GM23338 (cell line): ENCODE data around the gene CNOT8. TPM values are rescaled to one million over a fixed set of nuclear protein-coding genes. Genes with fewer than 3 reads are reported as not detected.

Source experiments
- ATAC-seq: fragments of 200-7000 bp; cut with Tn5 transposase; 3 replicates; pipeline ENCODE4 v1.9.1; 2020
- DNase-seq: peaks from one replicate; pipeline ENCODE4 v3.0.0-alpha.2; 2015; ENCODE audit warnings: low spot score
- H2AFZ ChIP-seq: fragments of 200-600 bp; sonication (generic); 2 replicates; pipeline ENCODE4 v1.8.0; 2016; ENCODE audit warnings: antibody characterized with exemption, mild to moderate bottlenecking, moderate library complexity
- H3F3A ChIP-seq: fragments of 200-600 bp; sonication (generic); replicated peaks from 2 replicates; pipeline ENCODE4 v1.8.0; 2017; ENCODE audit warnings: antibody characterized with exemption, mixed run types, low read depth
- H3K27ac ChIP-seq: fragments of 200-600 bp; sonication (generic); 2 replicates; pipeline ENCODE4 v1.6.1; 2016; ENCODE audit warnings: low read depth
- H3K27me3 ChIP-seq: fragments of 200-600 bp; sonication (generic); 2 replicates; pipeline ENCODE4 v1.8.0; 2016; ENCODE audit warnings: mild to moderate bottlenecking, mixed run types, moderate library complexity; ENCODE audit not compliant: insufficient read depth
- H3K36me3 ChIP-seq: fragments of 200-600 bp; sonication (generic); 2 replicates; pipeline ENCODE4 v1.8.0; 2016; ENCODE audit warnings: mild to moderate bottlenecking; ENCODE audit not compliant: insufficient read depth
- H3K4me1 ChIP-seq: fragments of 200-600 bp; sonication (generic); 2 replicates; pipeline ENCODE4 v1.8.0; 2016; ENCODE audit warnings: mild to moderate bottlenecking, moderate library complexity; ENCODE audit not compliant: insufficient read depth
- H3K4me2 ChIP-seq: fragments of 200-600 bp; sonication (generic); 2 replicates; pipeline ENCODE4 v1.7.1; 2017; ENCODE audit warnings: mixed run types
- H3K4me3 ChIP-seq: fragments of 200-600 bp; sonication (generic); 2 replicates; pipeline ENCODE4 v1.6.1; 2016; ENCODE audit warnings: mixed run types
- H3K79me2 ChIP-seq: fragments of 200-600 bp; sonication (generic); replicated peaks from 2 replicates; pipeline ENCODE4 v1.8.0; 2017; ENCODE audit warnings: mild to moderate bottlenecking; ENCODE audit not compliant: insufficient read depth
- H3K9me2 ChIP-seq: fragments of 200-600 bp; sonication (generic); 2 replicates; pipeline ENCODE4 v1.8.0; 2017; ENCODE audit not compliant: insufficient read depth
- H4K20me1 ChIP-seq: fragments of 200-600 bp; sonication (generic); replicated peaks from 2 replicates; pipeline ENCODE4 v1.8.0; 2017; ENCODE audit warnings: mild to moderate bottlenecking; ENCODE audit not compliant: insufficient read depth
- H3K27ac Mint-ChIP-seq: 2 replicates; pipeline ENCODE4 v1.8.0; 2020; ENCODE audit warnings: inconsistent platforms, mild to moderate bottlenecking, moderate library complexity, mixed read lengths
- H3K27me3 Mint-ChIP-seq: 3 replicates; pipeline ENCODE4 v1.8.0; 2022; ENCODE audit warnings: low read depth, mild to moderate bottlenecking, moderate library complexity, mixed read lengths, inconsistent platforms; ENCODE audit not compliant: insufficient read depth, poor library complexity
- H3K36me3 Mint-ChIP-seq: 3 replicates; pipeline ENCODE4 v1.8.0; 2021; ENCODE audit warnings: low read depth, mild to moderate bottlenecking, inconsistent platforms, moderate library complexity, mixed read lengths
- H3K4me1 Mint-ChIP-seq: 3 replicates; pipeline ENCODE4 v1.8.0; 2020; ENCODE audit warnings: mild to moderate bottlenecking, inconsistent platforms, mixed read lengths
- H3K4me3 Mint-ChIP-seq: 3 replicates; pipeline ENCODE4 v1.8.0; 2021; ENCODE audit warnings: moderate library complexity, mild to moderate bottlenecking, inconsistent platforms, mixed read lengths
- H3K9me3 Mint-ChIP-seq: 3 replicates; pipeline ENCODE4 v1.8.0; 2020; ENCODE audit warnings: moderate library complexity, mild to moderate bottlenecking, inconsistent platforms, mixed read lengths
- CTCF ChIP-seq, 2 experiments: fragments of 200-600 bp in 1 of 2; sonication (generic) in 1 of 2; conservative IDR thresholded peaks; 2 replicates each; pipeline versions ENCODE4 v1.5.1 to v1.6.1; 2016 to 2017; ENCODE audit warnings: antibody characterized with exemption in 2 of 2, low read depth in 2 of 2, mild to moderate bottlenecking in 2 of 2, moderate library complexity in 1 of 2
- ETS1 ChIP-seq: IDR thresholded peaks from 2 replicates; pipeline ENCODE4 v1.6.1; 2016; ENCODE audit warnings: antibody characterized with exemption
- EZH2phosphoT487 ChIP-seq: fragments of 200-600 bp; sonication (generic); IDR thresholded peaks from one replicate; pipeline ENCODE4 v1.8.1; 2018; ENCODE audit warnings: antibody characterized with exemption; ENCODE audit not compliant: unreplicated experiment
- JUNB ChIP-seq: IDR thresholded peaks from one replicate; pipeline ENCODE4 v1.6.1; 2016; ENCODE audit warnings: antibody characterized with exemption; ENCODE audit not compliant: unreplicated experiment
- NANOG ChIP-seq: IDR thresholded peaks from 2 replicates; pipeline ENCODE4 v1.6.1; 2016; ENCODE audit warnings: antibody characterized with exemption, borderline replicate concordance
- REST ChIP-seq: IDR thresholded peaks from one replicate; pipeline ENCODE4 v1.6.1; 2018; ENCODE audit warnings: antibody characterized with exemption; ENCODE audit not compliant: unreplicated experiment
- STAT1 ChIP-seq: IDR thresholded peaks from one replicate; pipeline ENCODE4 v1.6.1; 2016; ENCODE audit warnings: antibody characterized with exemption; ENCODE audit not compliant: unreplicated experiment
- ZNF114 ChIP-seq: fragments of 250-450 bp; sonication (Bioruptor Pico); IDR thresholded peaks from 2 replicates; pipeline ENCODE4 v1.5.0; 2020; ENCODE audit warnings: mild to moderate bottlenecking, moderate library complexity
- ZNF462 ChIP-seq: fragments of 250-450 bp; sonication (Bioruptor Pico); IDR thresholded peaks from 2 replicates; pipeline ENCODE4 v1.5.0; 2020; ENCODE audit warnings: mild to moderate bottlenecking, moderate library complexity
- polyA plus RNA-seq: library from polyadenylated mRNA; unstranded; fragments of >200 nt; fragmentation: Nextera tagmentation; extraction: Ambion mirVana; gene quantifications from 2 replicates; pipeline ENCODE4 v1.2.1, GENCODE V29; 2016
- total RNA-seq: library from RNA; depleted of rRNA; stranded (reverse); fragments of >200 nt; shearing (Covaris generic); gene quantifications from 2 replicates; pipeline ENCODE4 v1.2.3, GENCODE V29; 2014

CNOT8 gene
- total and polyA plus RNA-seq, 2 experiments from 2014 or later: 31.2 to 77.7 TPM

GRCh38 chr5:154860123-154860522, 1.7 kb downstream of the CNOT8 start:
- H3K79me2 ChIP-seq: peaks cover 63% of the 10 kb centered on the region
- no peak overlapping the region for H2AFZ ChIP-seq
- H3K27ac ChIP-seq: 0 out of 2 replicates have a peak overlapping the region, but pooled peaks have one; percentile 99
- no peaks in the 10 kb centered on the region for H3K27me3 ChIP-seq
- peak overlapping the region; percentile 93 for H3K4me2 ChIP-seq
- no peaks in the 10 kb centered on the region for H3K9me2 ChIP-seq
- peaks cover 27% of the 10 kb centered on the region for H3K36me3 Mint-ChIP-seq
- H3K4me3 Mint-ChIP-seq: peak overlapping the region; percentile 91
- H3K27ac Mint-ChIP-seq: no peak overlapping the region
- peaks cover 22% of the 10 kb centered on the region; the same call in 1 of the 2 replicates for H4K20me1 ChIP-seq
- peak overlapping the region; percentile 93 for H3K4me3 ChIP-seq
- H3K4me1 ChIP-seq: peaks cover 24% of the 10 kb centered on the region
- H3K9me3 Mint-ChIP-seq: no peaks in the 10 kb centered on the region
- TF ChIP-seq REST: no peak
- TF ChIP-seq ZNF462: no peak
- no peak for TF ChIP-seq CTCF (conservative IDR thresholded peaks at IDR 0.05; ENCODE audit: low read depth in 2 of 2)
- TF ChIP-seq JUNB: no peak
- TF ChIP-seq STAT1: no peak
- no peak for TF ChIP-seq ZNF114 (CRISPR knock-in tag)
- no peak for TF ChIP-seq NANOG
- no peak for TF ChIP-seq ETS1
- no peak for TF ChIP-seq EZH2phosphoT487
- H3K4me1 Mint-ChIP-seq: peaks cover 26% of the 10 kb centered on the region
- peaks cover 16% of the 10 kb centered on the region for H3K27me3 Mint-ChIP-seq
- H3K36me3 ChIP-seq: peaks cover 11% of the 10 kb centered on the region; the same call in 1 of the 2 replicates
- peaks cover 13% of the 10 kb centered on the region; the same call in 1 of the 2 replicates for H3F3A ChIP-seq
- DNase-seq (peak; percentile 26), ATAC-seq (no peak)
